GM12878 (cell line): ENCODE measurements around the gene UCP1. TPM values are rescaled to one million over a fixed set of nuclear protein-coding genes. Genes with fewer than 3 reads are reported as not detected.

Experiments
- BACH1 ChIP-seq: fragments of 450-650 bp; IDR thresholded peaks from 2 replicates; pipeline ENCODE4 v1.6.1; 2017; ENCODE audit warnings: mild to moderate bottlenecking, borderline replicate concordance
- CBX5 ChIP-seq: sonication (generic); IDR thresholded peaks from 2 replicates; pipeline ENCODE4 v1.6.1; 2016; ENCODE audit warnings: low read depth, moderate library complexity, mild to moderate bottlenecking, inconsistent platforms
- CREM ChIP-seq: IDR thresholded peaks from 2 replicates; pipeline ENCODE4 v1.6.1; 2014; ENCODE audit warnings: antibody characterized with exemption, low read depth
- DPF2 ChIP-seq: fragments of 450-650 bp; IDR thresholded peaks from 2 replicates; pipeline ENCODE4 v1.6.1; 2017; ENCODE audit warnings: mild to moderate bottlenecking
- EGR1 ChIP-seq, 2 experiments: IDR thresholded peaks; 1 replicate in 1 of 2; 2 replicates in 1 of 2; pipeline ENCODE4 v1.6.1; 2011 to 2012; ENCODE audit warnings: low read depth in 2 of 2, low read length in 2 of 2, borderline replicate concordance in 1 of 2, mild to moderate bottlenecking in 1 of 2, moderate library complexity in 1 of 2
- HCFC1 ChIP-seq: fragments of 150-350 bp; IDR thresholded peaks from 2 replicates; pipeline ENCODE4 v1.6.1; 2014; ENCODE audit warnings: low read length
- HDAC6 ChIP-seq: fragments of 200-600 bp; sonication (generic); IDR thresholded peaks from one replicate; pipeline ENCODE4 v1.8.0; 2017; ENCODE audit warnings: antibody characterized with exemption; ENCODE audit not compliant: unreplicated experiment
- IKZF1 ChIP-seq: fragments of 450-650 bp; conservative IDR thresholded peaks from 2 replicates; pipeline ENCODE4 v1.6.1; 2017; ENCODE audit warnings: antibody characterized with exemption, mild to moderate bottlenecking
- IKZF2 ChIP-seq, 2 experiments: fragments of 450-650 bp; IDR thresholded peaks; 2 replicates each; pipeline ENCODE4 v1.6.1; 2017; ENCODE audit warnings: mild to moderate bottlenecking in 2 of 2, moderate library complexity in 2 of 2
- JUND ChIP-seq: IDR thresholded peaks from 2 replicates; pipeline ENCODE4 v1.6.1; 2012; ENCODE audit warnings: low read depth, mild to moderate bottlenecking, low read length, improper control_type of control experiment, moderate library complexity
- KAT2A ChIP-seq: conservative IDR thresholded peaks from 2 replicates; pipeline ENCODE4 v1.6.1; 2011; ENCODE audit warnings: low read depth, low read length; ENCODE audit not compliant: control insufficient read depth
- LARP7 ChIP-seq: fragments of 450-650 bp; IDR thresholded peaks from 2 replicates; pipeline ENCODE4 v1.6.1; 2017; ENCODE audit warnings: mild to moderate bottlenecking
- MYB ChIP-seq: fragments of 150-350 bp; IDR thresholded peaks from 2 replicates; pipeline ENCODE4 v1.6.1; 2014; ENCODE audit warnings: mild to moderate bottlenecking, low read depth, low read length, borderline replicate concordance
- NFYB ChIP-seq: IDR thresholded peaks from 2 replicates; pipeline ENCODE4 v1.6.1; 2011; ENCODE audit warnings: low read depth, mild to moderate bottlenecking, low read length, improper control_type of control experiment, moderate library complexity; ENCODE audit not compliant: insufficient read depth
- NRF1 ChIP-seq: conservative IDR thresholded peaks from 2 replicates; pipeline ENCODE4 v1.6.1; 2011; ENCODE audit warnings: mild to moderate bottlenecking, low read depth, low read length, improper control_type of control experiment
- PAX5 ChIP-seq: IDR thresholded peaks from 2 replicates; pipeline ENCODE4 v1.6.1; 2011; ENCODE audit warnings: low read depth, low read length, borderline replicate concordance
- POU2F2 ChIP-seq: IDR thresholded peaks from 3 replicates; pipeline ENCODE4 v1.6.1; 2011; ENCODE audit warnings: low read depth, mild to moderate bottlenecking, low read length, borderline replicate concordance
- RBBP5 ChIP-seq: fragments of 200-600 bp; sonication (generic); conservative IDR thresholded peaks from 2 replicates; pipeline ENCODE4 v1.6.1; 2016
- SIX5 ChIP-seq: IDR thresholded peaks from 2 replicates; pipeline ENCODE4 v1.6.1; 2011; ENCODE audit warnings: mild to moderate bottlenecking, low read depth, low read length, moderate library complexity; ENCODE audit not compliant: severe bottlenecking
- SREBF2 ChIP-seq: IDR thresholded peaks from 2 replicates; pipeline ENCODE4 v1.6.1; 2012; ENCODE audit warnings: mild to moderate bottlenecking, low read length
- STAT3 ChIP-seq: IDR thresholded peaks from 2 replicates; pipeline ENCODE4 v1.6.1; 2011; ENCODE audit warnings: low read depth, low read length, improper control_type of control experiment
- TARDBP ChIP-seq: IDR thresholded peaks from 2 replicates; pipeline ENCODE4 v1.6.1; 2016; ENCODE audit warnings: borderline replicate concordance
- TCF7 ChIP-seq: IDR thresholded peaks from 2 replicates; pipeline ENCODE4 v1.6.1; 2014; ENCODE audit warnings: antibody characterized with exemption, borderline replicate concordance
- WRNIP1 ChIP-seq: IDR thresholded peaks from 2 replicates; pipeline ENCODE4 v1.6.1; 2011; ENCODE audit warnings: low read depth, low read length, improper control_type of control experiment, borderline replicate concordance
- ZNF622 ChIP-seq: fragments of 450-650 bp; IDR thresholded peaks from 2 replicates; pipeline ENCODE4 v1.6.1; 2017; ENCODE audit warnings: mild to moderate bottlenecking, inconsistent platforms
- polyA plus RNA-seq, 11 experiments: library from polyadenylated mRNA; depleted of rRNA in 4 of 11; unstranded in 6 of 11; stranded (reverse) in 5 of 11; fragments of >200 nt; fragmentation: Nextera tagmentation in 4 of 11; fragmentation: Illumina TruSeq in 1 of 11; extraction: Ambion mirVana in 4 of 11; extraction: Trizol in 1 of 11; gene quantifications; 1 replicate in 1 of 11; 2 replicates in 10 of 11; pipeline versions ENCODE4 v1.2.1 to v1.2.3, GENCODE V29; 2011 to 2016; ENCODE audit warnings: inconsistent platforms in 2 of 11, missing spikeins in 2 of 11, low read depth in 1 of 11
- total RNA-seq, 4 experiments: library from RNA; depleted of rRNA in 3 of 4; stranded (reverse); fragments of >200 nt in 3 of 4; fragmentation: Illumina TruSeq in 1 of 4; extraction: Trizol in 1 of 4; gene quantifications; 2 replicates each; pipeline versions ENCODE4 v1.2.1 to v1.2.3, GENCODE V29; 2013 to 2021
- TF ChIP-seq, protein P1 (sequence below): fragments of 450-650 bp; IDR thresholded peaks from 2 replicates; pipeline ENCODE4 v1.6.1; 2017; ENCODE audit warnings: mild to moderate bottlenecking, low read depth, inconsistent platforms; ENCODE audit not compliant: poor library complexity, severe bottlenecking
- TF ChIP-seq, protein P2 (sequence below): IDR thresholded peaks from 2 replicates; pipeline ENCODE4 v1.6.1; 2011; ENCODE audit warnings: borderline replicate concordance, low read depth, mild to moderate bottlenecking, moderate library complexity, low read length; ENCODE audit not compliant: insufficient read depth, poor library complexity, severe bottlenecking
- TF ChIP-seq, protein P3 (sequence below): fragments of 450-650 bp; IDR thresholded peaks from 2 replicates; pipeline ENCODE4 v1.6.1; 2017; ENCODE audit warnings: low read depth, mild to moderate bottlenecking, moderate library complexity

Gene UCP1
- total and polyA plus RNA-seq, 10 of the 15 experiments (the other 5 are each of a cell fraction or from before 2014, with no cell fraction given), result not detected

DNA sequence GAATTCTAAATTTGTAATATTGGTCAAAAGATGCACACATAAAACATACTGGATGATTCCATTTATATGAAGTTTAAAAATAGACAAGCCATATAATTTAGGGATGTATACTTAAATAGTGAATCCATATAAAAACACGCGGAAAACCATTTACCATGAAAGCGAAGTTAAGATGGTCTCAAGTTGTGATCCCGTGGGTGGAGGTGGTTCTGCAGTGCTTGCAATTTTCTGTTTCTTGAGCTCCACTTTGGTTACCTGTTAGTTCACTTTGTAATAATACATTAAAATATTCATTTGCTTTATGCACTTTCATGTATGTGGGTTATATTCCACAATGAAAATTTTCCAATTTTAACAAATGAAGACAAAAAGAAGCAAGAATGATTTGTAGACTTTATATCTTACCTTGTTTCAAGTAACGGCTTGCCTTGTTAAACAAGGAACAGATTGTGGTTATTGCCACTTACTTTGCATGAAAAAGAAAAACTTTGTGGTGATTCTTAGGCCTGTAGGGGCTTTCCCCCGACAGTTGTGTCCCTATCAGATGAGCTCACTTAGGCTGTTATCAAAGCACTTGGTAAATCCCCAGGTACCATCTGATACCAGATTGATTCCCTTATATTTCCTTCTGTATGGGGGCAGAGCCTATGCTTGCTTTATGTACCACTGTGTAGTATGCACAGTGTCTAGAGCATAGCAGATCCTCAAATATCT lies 12.2 kb downstream of the UCP1 start (continued):
- TF ChIP-seq, protein P1, sequence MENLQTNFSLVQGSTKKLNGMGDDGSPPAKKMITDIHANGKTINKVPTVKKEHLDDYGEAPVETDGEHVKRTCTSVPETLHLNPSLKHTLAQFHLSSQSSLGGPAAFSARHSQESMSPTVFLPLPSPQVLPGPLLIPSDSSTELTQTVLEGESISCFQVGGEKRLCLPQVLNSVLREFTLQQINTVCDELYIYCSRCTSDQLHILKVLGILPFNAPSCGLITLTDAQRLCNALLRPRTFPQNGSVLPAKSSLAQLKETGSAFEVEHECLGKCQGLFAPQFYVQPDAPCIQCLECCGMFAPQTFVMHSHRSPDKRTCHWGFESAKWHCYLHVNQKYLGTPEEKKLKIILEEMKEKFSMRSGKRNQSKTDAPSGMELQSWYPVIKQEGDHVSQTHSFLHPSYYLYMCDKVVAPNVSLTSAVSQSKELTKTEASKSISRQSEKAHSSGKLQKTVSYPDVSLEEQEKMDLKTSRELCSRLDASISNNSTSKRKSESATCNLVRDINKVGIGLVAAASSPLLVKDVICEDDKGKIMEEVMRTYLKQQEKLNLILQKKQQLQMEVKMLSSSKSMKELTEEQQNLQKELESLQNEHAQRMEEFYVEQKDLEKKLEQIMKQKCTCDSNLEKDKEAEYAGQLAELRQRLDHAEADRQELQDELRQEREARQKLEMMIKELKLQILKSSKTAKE, result peak; percentile 55
- TF ChIP-seq WRNIP1 (no peak), SREBF2 (no peak), TARDBP (no peak), NFYB (no peak), LARP7 (no peak), HCFC1 (no peak), PAX5 (peak; percentile 56; the same call in 1 of the 2 replicates), DPF2 (0 out of 2 replicates have a peak, but pooled peaks have one; percentile 31), NRF1 (no peak), POU2F2 (peak; percentile 89), HDAC6 (no peak), JUND (no peak), IKZF2 (IDR thresholded peaks at IDR 0.05) (peak; percentile 54 to 58; a peak in 3 of 4 replicates), CBX5 (0 out of 2 replicates have a peak, but pooled peaks have one; percentile 24), STAT3 (no peak), IKZF1 (peak; percentile 54), MYB (no peak), CREM (peak; percentile 57; the same call in 1 of the 2 replicates), EGR1 (IDR thresholded peaks at IDR 0.05; ENCODE audit: borderline replicate concordance in 1 of 2, low read depth in 2 of 2, low read length in 2 of 2) (peak in 1 of 2 experiments; percentile 55; a peak in 1 of 3 replicates), BACH1 (peak; percentile 21; the same call in 1 of the 2 replicates), RBBP5 (no peak), KAT2A (no peak), ZNF622 (no peak), SIX5 (peak; percentile 9), TCF7 (peak; percentile 65; the same call in 1 of the 2 replicates)
- TF ChIP-seq, protein P2, sequence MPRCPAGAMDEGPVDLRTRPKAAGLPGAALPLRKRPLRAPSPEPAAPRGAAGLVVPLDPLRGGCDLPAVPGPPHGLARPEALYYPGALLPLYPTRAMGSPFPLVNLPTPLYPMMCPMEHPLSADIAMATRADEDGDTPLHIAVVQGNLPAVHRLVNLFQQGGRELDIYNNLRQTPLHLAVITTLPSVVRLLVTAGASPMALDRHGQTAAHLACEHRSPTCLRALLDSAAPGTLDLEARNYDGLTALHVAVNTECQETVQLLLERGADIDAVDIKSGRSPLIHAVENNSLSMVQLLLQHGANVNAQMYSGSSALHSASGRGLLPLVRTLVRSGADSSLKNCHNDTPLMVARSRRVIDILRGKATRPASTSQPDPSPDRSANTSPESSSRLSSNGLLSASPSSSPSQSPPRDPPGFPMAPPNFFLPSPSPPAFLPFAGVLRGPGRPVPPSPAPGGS, result peak; percentile 86
- TF ChIP-seq, protein P3, sequence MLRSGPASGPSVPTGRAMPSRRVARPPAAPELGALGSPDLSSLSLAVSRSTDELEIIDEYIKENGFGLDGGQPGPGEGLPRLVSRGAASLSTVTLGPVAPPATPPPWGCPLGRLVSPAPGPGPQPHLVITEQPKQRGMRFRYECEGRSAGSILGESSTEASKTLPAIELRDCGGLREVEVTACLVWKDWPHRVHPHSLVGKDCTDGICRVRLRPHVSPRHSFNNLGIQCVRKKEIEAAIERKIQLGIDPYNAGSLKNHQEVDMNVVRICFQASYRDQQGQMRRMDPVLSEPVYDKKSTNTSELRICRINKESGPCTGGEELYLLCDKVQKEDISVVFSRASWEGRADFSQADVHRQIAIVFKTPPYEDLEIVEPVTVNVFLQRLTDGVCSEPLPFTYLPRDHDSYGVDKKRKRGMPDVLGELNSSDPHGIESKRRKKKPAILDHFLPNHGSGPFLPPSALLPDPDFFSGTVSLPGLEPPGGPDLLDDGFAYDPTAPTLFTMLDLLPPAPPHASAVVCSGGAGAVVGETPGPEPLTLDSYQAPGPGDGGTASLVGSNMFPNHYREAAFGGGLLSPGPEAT, result peak; percentile 73
